GM19025 (cell line): ENCODE data around the gene POLR2C.
A peak's percentile ranks its signal among the peaks of the same experiment; 100 is the strongest.
"Not testable (repeated sequence)": the region's sequence is repeated elsewhere in the genome, so short reads cannot be mapped to it uniquely, and the experiment has no call there.

Experiments used
- ATAC-seq: cut with Tn5 transposase; IDR thresholded peaks from one replicate; pipeline ENCODE4 v1.9.1; 2021; ENCODE audit warnings: mild to moderate bottlenecking, low read depth, moderate library complexity; ENCODE audit not compliant: unreplicated experiment

Gene POLR2C

GRCh38 chr16:57478396-57479204 is 16.1 kb downstream of the POLR2C start:
- no peak for ATAC-seq

DNA sequence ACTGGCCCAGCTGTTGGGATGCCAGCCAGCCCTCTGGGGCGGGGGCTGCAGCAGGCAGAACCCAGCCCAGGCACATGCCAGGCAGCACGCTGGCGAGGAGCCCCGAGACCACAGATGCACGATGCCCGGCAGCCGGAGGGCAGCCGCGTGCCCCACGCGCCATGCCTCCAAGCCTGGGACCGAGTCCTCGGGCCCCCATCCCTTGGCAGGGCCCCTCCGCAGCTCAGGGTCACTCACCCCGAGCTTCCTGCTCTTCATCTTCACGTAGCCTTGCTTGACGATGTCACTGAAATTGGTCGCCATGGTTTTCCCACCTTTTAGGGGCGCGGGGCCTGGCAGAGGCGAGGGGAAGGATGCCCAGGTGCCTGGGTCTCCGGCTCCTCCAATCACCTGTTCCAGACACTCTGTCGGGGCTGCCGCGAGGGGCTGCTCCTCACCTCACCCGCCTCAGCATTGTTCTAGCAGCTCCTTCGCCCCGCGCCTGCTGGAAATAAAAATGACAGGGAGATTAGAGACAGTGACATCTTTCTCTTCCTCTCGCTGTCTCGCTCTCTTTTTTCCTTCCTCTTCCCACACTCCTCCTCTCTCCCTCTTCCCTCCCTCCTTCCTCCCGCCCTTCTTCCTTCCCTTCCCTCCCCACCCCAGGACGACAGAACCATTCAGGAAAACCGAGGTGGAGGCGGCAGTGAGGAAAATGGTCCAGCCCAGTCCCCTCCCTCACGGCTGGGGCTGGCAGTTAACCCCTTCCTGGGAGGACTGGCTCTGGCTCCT is 16.9 kb downstream of the POLR2C start:
- no peak for ATAC-seq

DNA sequence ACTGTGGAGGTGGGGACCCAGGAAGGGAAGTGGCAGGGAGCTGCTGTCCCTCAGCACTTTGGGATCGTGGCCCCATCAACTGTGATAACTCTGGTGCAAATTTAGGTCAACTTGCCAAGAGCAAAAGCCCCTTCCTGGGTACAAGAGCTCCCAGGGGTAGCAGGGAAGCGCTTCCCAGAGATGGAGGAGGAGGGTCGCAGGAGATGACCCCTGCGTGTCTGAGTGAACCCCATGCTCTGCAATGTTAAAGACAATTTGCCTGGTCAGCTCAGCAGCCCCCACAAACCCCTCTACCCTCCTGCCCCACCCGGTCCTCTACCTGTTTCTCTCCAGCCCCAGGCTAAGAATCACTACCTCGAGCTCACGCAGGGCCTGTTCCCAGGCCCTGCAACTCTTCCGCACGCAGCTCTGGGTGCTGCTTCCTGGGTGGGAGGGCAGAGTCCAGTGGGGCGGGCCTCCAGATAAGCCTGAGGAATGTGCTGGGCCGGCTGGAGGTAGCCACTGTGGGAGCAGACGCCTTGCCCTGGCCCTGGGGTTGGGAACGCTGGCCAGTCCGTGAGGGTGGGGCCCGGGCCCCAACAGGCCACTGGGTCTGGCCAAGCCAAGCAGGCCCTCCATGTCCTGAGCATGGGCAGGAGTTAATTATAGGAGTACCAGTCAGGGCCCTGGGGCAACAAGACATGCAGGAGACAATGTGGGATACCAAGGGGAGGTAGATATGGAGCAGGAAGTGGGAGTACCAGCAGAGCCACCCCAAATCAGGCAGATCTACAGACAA is 17.7 kb downstream of the POLR2C start:
- ATAC-seq: no peak

DNA sequence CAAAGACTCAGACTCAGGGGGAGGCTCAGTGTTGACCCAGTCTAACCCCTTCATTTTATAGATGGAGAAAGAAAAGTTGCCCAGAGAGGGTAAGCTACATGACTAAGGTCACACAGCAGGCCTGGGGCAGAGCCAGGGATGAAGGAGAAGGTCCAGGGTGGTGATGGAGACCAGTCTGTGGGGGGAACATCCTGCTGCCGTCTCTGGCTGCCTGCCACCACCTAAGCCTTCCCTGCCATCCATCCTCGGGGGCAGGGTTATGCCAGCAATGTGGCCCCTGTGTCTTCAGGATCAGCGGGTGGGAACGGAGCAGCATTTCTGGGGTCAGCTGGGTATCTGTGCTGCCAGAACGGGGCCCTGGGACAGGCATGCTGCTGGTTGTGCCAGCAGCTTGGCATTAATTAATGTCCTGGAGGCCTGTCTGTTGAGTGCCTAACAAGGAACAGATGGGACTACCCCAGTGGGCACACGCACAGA is 18.3 kb downstream of the POLR2C start:
- ATAC-seq: no peak

DNA sequence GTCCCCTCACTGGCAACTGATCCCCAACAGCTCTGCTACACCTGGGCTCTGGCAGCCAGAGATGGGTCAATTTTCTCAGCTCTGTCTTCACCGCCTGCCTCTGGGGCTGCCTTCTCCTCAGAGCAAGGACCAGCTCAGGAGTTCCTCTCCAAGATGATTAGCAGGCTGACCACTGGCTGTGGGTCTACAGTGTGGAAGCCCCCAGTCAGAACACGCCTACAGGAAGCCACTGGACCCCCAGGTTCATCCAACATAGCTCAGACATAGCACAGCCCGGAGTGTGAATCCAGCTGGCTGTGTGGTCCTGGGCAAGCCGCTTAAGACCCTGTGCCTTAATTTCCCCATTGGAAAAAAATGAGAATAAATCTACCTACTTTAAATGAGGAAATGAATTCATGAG is 18.9 kb downstream of the POLR2C start:
- ATAC-seq: no peak

- ATAC-seq: no peak
Observed at GRCh38 chr16:57482845-57483545, 20.5 kb downstream of the POLR2C start.

DNA sequence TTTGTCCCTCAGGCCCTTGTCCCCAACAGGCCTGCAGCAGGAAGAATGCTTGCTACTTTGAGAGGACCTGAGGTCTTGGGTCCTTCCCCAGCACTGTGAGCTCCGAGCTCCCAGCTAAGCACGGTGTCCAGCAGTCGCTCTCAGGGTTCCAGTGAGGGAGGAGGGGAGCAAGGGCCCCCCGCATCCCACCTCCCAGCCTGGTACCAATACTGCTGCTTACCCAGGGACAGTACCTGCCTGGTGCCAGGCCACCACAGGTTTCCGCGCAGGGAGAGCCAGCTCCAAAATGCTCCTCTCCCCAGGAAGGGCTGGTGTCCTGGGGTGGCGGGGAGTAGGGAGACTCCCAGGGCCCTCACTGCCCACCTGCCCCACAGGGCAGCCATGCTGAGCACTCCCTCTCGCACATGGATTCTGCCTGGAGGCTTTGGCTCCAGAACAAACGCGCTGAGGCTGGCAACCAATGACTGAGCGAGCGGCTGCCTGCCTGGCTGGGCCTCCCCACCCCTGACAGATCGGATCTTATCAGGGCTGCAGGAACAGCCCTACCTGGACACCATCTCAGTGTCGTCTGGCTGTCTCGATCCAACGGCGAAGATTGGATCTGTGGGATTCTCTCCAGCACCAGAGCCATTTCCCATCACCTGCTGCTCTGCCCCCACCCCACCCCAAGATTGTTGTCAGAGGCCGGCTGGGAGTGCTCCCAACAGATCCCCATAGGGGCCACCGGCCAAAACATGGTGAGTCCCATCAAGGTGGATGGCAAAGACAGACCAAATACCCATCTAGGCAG is 21.4 kb downstream of the POLR2C start:
- ATAC-seq: no peak

- ATAC-seq: no peak
Observed at GRCh38 chr16:57484515-57485005, 22.1 kb downstream of the POLR2C start.

DNA sequence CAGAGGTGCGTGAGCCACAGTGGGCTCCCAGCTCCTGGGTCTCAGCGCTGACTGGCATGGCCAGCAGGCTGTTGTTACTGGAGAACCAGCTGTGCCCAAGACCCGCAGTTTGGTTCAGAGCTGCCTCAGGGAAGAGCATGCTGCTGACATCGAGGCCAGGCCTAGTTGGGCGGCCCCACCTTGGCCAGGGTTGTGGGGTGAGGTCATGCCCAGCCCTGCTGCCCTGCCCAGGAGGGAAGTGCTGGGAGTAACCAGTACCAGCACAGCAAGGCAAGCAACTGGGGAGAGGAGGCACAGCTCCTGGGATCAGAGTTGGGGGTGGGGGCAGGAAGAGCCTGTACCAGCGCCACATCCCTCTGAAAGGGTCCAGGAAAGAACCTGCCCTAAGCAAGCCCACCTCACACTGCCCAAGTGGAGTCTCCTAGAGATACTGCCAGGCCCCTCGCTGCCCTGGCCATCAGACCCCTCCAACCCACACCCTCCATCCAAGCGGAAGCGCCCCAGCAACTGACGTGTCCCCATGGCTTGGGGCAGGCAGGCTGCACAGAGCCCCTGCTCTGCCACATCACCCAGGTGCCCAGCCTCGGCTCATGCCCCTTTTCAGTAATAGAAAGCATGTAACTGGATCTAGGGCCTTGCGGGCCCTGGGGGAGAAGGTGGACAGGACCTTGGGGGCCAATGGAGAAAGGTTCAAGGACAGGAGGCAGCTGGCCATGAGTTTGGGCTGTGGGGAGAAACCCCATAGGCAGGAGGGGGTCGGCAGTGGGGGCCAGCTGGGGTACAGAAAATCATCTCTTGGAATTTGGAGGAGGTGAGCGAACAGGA is 22.8 kb downstream of the POLR2C start:
- no peak for ATAC-seq

GRCh38 chr16:57485916-57486857 is 23.7 kb downstream of the POLR2C start, which contains the start of gene DOK4:
TSS of gene DOK4 (minus strand) at chr16:57486493. CDS start at chr16:57479507, 6,986 bp downstream.
- ATAC-seq: peak; percentile 96

DNA sequence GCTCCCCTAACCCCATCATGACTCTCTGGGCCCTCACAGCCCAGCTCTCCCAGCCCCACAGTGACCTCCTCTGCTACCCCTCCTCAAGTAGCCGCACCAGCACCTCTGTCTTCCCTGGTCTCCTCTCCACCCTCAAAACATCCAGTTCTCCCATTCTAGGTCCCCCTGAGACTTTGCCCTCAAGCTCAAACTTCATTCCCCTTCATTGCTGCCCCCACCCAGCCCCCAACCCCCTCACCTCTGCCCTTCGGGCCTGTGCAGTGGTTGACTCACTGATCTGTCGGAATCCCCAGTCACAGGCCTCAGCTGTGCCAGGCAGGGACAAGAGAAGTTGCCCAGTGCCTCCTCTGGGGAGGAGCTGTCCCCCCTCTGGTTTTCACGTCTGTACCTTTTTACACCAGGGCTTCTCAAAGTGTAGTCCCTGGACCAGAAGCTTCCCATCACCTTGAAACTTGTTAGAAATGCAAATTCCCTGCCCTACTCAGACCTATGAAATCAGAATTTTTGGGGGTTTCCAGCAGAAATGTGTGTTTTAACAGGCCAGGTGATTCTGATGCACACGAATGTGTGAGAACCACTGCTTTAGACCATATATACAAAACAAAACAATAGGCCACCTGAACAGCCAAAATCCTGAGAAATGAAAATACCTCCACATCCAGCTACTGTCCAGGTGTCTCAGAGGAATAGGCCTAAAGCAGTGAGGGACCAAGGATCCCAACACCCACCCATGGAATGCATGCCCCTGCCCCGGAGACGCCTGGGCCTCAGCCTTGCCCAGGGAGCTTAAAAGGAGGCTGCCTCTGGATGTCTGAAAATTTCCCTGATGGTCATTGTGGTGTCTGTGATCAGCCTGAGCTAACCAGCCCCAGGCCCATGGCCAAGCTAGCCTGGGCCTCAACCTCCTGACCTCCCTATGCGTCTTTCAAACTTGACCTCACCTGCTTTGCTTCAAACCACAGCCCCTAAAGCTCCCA is 24.7 kb downstream of the POLR2C start:
- ATAC-seq: no peak

DNA sequence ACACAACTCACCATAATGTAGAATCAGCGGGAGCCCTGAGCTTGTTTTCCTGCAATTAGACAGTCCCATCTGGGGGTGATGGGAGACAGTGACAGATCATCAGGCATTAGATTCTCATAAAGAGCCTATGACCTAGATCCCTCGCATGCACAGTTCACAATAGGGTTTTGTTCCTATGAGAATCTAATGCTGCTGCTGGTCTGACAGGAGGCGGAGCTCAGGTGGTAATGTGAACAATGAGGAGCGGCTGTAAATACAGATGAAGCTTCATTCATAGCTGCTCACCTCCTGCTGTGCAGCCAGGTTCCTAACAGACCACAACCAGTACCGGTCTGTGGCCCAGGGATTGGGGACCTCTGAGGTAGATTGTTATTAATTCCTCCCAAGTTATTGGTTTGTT is 26.8 kb downstream of the POLR2C start:
- ATAC-seq: no peak

DNA sequence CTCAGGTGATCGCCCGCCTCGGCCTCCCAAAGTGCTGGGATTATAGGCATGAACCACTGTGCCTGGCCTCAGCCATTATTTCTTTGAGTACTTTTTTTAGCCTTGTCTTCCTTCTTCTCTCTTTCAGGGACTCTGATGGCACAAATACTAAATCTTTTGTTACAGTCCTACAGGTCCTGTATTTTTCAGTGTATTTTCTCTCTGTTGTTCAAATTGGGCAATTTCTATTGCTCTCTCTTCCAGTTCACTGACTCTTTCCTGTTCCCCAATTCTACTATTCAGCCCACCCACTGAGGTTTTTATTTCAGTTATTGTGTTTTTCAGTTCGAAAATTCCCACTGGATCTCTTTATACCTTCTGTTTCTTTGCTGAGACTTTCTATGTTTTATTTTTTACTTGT is 31.3 kb downstream of the POLR2C start:
- ATAC-seq: no peak

- no peak for ATAC-seq
Observed at GRCh38 chr16:57497121-57497520, 34.6 kb downstream of the POLR2C start.

- ATAC-seq: no peak
Observed at GRCh38 chr16:57498031-57498430, 35.6 kb downstream of the POLR2C start.

- ATAC-seq: not testable (repeated sequence)
Observed at GRCh38 chr16:57499941-57500340, 37.5 kb downstream of the POLR2C start.
